RCC 7860 (cell line): Measurements from ENCODE around the gene THAP3.
"Not testable (repeated sequence)": the region's sequence is repeated elsewhere in the genome, so short reads cannot be mapped to it uniquely, and the experiment has no call there.

ENCODE experiments used
- DNase-seq: peaks from one replicate; pipeline ENCODE4 v3.0.0-alpha.2; 2015; ENCODE audit warnings: low spot score
- FAIRE-seq: peaks from 2 replicates; lab custom pipeline; 2012; peaks lifted over from hg19 to GRCh38; lab: Jason Lieb, UNC

The THAP3 gene

DNA sequence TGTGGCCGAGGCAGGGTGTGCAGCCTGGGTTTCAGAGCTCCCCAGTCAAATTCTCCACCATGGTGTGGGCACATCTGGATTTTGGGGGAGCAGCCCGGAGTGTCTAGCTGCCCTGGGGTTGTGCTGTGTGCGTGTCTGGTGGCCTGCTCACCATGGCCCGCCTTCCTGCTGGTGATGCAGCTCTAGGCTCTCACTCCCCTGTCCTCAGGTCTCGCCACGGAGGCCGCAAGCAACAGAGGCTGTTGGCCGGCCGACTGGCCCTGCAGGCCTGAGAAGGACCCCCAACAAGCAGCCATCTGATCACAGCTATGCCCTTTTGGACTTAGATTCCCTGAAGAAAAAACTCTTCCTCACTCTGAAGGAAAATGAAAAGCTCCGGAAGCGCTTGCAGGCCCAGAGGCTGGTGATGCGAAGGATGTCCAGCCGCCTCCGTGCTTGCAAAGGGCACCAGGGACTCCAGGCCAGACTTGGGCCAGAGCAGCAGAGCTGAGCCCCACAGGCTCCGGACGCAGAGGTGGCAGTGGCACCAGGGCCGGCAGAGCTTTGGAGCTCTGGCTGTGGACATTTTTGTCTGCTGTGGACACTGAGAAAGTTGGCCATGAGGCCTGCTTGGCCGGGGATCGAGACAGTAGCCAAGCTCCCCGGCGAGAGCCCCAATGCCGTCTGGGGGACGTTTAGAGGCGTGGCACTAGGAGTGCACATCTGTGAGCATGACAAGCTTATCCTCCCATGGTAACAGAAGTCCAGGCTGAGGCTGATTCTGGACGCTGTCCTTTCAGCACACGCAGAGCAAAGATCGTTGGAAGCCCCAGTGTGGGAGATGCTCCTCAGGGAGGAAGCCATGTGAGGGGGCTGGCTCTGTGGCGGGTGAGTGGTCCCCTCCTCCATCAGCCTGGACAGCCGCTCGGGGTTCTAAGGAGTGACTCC, 8.2 kb downstream of the THAP3 start:
- FAIRE-seq (no peak), DNase-seq (no peak)

DNA sequence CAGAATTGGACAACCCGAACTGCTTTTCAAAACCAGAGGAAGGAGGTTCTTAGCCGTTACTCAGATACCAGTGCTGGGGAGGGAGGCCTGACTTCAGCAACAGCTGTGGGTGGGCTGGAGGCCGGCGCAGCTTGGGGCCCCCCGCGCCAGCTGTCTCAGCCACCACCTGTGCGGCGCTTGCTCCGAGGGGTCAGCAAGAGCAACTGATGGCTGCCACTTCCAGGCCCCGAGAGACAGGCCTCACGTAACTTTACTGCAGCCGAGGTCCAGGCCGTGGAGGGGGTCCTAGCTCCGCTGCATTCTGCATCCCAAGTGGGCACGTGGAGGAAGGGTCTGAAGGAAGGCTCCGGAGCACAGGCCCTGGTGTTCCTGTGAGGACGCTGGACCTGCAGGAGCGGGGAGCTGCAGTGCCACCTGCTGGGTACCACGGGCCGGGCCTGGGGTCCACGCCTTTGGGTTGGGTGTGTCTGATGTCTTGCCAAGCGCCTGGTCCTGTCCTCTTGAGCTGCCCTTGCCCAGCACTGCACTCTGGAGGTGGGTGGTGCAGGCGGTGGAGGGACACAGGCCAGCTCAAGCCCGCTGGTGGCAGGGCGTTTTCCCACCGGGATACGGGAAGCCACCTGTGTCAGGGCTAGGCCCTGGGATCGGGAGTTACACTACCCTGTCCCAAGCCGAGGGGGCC, 9.8 kb downstream of the THAP3 start:
- DNase-seq (no peak), FAIRE-seq (no peak)

DNA sequence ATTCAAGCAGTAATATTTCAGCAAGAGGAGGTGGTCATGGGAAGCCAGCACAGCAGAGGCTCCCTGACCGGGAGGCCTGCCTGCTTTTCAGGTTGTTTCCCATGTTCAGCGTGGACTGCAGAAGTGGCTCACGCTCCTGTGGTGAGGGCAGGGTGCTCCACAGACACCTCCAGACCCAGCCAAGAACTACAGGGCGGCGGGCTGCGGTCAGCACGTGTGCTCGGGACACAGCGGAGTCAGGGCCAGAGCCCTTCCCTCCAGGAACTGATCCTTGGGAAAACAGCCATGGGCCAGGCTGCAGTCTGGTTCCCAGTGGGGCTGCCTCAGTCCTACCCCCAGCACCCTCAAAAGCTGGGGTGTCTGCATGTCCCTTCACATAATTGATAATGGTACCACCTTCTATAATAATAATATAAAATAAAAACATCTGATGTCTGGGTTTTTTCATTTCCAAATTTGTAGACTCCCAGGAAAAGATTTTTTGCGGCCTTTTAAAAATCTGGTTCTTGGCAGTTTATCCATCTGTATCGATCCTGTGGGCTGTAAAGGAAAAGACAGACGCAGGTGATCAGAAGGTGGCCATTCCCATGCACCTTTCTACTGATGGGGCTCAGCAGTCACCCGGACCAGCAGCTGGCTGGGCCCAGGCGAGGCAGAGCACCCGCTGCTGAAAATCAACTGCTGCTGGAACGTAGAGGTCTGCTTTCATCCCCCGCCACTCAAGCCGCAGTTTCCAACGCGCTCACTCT, 10.7 kb downstream of the THAP3 start:
- DNase-seq (no peak), FAIRE-seq (no peak)

DNA sequence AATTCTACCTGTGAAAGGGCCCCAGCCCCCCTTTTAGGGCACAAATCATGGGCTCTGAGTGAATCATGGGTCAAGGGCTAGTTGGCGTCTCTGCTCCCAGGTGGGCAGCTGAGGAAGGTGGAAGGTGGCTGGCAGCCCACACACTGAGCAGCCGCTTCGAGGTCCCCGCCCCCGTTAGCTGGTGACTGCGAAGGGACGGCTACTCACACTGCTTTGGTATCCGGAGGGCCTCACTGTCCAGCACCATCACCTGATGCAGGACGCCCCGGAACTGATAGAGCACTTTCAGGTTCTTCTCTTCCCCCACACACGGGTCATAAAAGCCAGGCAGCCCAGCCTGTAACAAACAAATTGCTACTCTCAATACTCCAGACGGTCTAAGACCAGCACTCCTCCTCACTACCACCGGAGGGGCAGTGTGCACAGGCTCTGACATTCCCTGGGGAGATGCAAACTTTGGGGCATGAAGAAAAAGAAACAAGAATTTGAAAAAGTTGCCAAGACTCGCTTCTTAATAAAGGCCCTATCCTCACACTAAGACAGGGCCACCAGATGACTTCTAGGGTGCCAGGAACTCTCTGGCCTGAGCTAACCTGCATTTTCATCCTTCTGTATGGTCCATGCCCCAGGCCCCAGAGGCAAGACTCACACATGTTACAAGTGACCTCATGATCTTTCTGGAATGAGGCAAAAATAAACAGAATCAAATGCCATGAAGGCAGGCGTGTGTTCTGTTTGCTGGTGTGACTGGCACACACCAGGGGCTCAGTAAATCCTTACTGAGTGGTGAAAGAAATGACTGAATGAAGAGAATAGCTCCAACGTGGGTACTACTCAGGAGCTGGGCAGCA, 11.5 kb downstream of the THAP3 start:
- no peak for DNase-seq
- FAIRE-seq = no peak

DNA sequence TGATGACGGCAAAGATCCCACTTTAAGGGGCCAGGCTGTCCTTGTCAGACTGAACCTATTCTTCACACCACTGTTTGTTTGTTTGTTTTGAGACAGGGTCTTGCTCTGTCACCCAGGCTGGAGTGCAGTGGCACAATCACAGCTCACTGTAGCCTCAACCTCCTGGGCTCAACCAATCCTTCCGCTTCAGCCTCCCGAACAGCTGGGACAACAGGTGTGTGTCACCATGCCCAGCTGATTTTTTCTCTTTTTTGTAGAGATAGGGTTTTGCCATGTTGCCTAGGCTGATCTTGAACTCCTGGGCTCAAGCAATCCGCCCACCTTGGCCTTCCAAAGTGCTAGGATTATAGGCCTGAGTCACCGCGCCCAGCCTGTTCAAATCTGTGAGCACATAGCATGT, 12.1 kb downstream of the THAP3 start:
- not testable (repeated sequence) for DNase-seq

DNA sequence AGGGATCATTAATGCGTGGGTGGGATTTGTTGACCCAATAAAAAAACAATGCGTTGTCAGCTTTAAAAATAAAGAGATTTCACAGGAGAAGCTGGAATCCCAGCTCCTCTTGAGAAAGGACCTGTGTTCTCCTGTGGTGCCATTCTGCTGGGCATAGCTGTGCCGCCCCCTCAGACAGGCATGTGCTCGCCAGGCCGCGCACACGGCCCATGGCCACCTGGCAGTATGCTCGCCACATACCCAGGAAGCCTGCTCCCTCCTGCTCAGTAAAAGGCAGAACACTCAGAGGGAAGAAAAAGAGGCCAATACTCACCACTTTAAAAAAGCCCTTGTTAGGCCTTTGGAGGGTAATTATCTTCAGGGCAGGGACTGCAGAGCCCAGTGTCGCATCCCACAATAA, 13.1 kb downstream of the THAP3 start:
- no peak for FAIRE-seq
- DNase-seq = no peak

More for the DNA sequence above, 12.1 kb downstream of the THAP3 start:
- FAIRE-seq = not testable (repeated sequence)

DNA sequence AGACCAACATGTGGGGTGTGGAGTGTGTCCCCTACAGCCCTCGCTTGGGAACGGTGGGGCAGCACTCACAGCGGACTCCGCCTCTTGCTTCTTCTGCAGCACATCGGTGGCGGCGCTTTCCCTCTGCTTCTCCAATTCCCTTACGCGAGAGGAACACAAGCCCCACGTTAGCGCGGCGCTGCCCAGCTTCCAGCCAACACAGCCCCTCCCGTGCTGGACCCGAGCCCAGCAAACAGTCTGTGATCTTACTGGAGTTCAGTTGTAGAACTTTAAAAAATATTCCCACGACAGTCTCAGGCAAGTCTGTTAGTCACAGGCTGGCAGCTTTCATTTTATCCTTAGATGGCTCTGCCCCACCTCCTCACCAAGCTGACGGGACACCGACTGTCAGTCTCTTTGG, 13.6 kb downstream of the THAP3 start:
- no peak for FAIRE-seq
- DNase-seq = no peak

DNA sequence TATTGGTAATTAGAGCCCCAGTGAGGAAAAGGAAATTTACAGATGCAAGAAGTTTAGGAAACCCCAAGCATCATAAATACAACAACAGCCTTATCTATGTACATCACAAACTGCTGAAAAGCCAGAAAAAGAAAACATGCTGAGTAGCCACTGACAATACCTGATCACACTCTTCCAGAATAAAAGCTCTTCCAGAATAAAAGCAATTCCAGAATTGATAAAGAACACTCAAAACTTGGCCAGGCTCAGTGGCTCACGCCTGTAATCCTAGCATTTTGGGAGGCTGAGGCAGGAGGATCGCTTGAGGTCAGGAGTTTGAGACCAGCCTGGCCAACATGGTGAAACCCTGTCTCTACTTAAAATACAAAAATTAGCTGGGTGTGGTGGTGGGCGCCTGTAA, 16.2 kb downstream of the THAP3 start:
- not testable (repeated sequence) for DNase-seq, FAIRE-seq

DNA sequence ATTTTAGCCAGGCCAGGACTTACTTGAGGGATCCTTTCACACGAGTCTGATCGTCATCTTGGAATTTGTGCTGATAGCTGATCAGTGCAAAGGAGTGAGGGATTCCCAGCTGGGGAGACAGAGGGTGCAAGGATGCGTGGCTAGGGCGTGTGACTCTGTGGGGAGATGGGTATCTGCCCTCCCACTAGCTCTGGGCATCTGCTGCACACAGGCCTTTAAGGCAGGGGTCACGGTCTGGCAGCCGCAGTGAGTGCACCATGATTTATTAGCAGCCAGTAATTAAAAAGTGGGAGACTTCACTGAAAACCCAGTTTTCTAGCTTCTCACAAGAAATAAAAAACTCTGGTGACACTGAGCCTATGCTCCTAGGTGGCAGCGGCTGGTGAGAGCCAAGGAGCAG, 20.4 kb downstream of the THAP3 start:
- DNase-seq (no peak), FAIRE-seq (no peak)

DNA sequence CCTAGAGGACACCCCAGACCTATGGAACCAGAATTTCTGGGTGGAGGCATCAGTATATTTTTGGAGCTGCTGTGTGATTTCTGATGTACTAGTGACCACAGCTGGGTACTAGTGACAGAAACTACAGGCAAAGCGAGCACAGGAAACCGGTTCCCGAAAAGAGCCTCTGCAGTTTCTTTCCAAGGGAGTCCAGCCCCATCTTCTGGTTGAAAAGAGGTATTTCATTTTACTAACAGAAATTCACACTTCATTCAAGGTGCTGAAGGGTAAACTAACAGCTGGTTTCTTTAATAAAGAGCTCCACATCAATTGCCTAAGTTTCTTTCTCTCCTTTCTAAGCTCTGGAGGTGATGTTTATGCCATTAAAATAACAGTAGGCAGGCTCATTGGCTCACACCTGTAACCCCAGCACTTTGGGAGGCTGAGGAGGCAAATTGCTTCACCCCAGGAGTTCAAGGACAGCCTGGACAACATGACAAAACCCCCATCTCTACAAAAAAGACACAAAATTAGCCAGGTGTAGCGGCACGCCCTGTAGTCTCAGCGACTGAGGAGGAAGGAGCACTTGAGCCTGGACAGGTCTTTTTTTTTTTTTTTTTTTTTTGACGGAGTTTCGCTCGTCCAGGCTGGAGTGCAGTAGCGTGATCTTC, 22.0 kb downstream of the THAP3 start:
- peak; percentile 12 for DNase-seq
- FAIRE-seq = no peak

DNA sequence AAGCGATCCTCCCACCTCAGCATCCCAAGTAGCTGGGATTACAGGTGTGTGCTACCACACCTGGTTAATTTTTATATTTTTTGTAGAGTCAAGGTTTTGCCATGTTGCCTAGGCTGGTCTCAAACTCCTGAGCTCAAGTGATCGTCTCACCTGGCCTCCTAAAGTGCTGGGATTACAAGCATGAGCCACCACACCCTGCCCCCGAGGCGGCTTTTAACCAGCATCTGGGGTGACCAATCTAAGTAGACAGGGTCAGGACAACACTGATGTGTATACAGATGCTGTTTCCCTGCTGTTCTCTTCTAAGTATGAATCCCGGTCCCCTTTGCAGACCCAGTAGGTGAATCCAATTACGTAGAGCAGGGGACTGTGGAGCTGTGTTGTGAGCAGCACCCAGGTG, 23.9 kb downstream of the THAP3 start:
- DNase-seq (no peak), FAIRE-seq (no peak)

DNA sequence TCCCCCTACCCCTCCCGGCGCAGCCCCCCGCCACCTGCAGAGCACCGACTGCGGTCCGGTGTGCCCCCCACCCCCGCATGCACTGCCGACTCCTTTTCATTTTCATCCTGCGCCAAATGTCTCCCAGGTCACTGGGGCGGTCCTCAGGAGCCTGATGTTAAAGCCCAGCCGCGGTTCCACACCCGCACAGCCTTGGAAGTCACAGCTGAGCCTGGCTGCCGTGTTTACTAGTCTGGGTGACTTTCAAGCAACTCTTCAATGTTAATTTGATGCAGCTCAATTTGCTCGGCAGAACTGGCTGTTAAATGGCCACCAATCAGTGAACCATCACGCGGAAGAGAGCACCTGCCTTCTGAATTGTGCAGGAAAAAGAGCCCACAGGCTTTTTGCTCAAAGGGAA, 27.2 kb downstream of the THAP3 start:
- FAIRE-seq = no peak
- DNase-seq = no peak

DNA sequence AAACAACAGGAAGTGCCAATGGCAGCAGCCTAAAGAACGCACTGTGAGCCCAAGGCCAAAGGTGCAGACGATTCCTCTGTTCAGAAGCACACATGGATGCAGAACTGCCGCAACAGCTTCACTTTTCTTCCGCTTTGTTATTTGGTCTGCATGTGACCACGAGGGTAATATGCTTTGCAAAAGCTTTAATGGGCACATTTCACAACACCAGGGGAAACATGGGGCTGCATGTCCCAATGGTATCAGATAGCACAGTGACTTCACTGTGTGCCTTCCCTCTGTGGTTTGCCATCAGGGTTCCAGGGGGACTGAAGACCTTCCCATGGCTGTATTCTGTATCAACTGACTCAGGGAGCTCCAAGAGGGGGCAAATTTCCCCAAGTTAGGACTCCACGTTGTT, 28.3 kb downstream of the THAP3 start:
- DNase-seq (no peak), FAIRE-seq (no peak)

DNA sequence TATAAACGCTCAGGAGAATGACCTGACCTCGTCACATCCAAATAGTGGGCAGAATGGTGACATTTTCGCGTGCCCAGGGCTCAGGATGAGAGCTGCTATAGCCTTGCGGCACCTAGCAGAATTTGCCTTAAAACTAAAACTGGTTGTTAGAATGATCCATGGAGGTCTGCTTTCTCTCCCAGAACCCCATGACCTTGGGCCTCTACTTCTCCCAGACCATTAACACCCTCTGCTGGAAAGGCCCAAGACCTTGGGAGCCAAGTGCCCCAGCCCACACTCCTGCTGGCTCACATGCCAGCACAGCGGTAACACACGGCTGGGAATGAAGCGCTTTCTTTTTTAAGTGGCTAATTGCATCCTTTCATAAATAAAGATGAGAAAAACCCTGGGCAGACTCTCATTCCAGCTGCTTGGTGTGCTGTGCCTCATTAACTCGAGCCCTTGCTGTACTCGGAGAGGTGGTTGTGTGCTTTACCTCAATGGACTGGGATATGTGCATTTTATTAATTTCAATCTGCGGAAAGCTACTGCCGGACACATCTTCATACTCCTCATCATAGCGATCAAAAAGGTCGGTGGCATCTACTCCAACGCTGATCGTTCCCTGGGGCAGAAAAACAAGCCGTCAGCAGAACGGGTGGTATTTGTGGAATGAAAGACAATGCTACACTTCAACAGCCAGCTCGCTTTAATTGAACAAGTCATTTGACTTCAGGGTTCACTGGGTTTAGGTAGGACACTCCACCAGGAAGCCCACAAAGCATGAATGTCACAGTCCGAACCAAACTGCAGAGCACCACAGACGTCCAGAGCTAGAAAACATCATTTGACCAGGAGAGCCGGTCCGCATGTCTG, 29.0 kb downstream of the THAP3 start:
- no peak for FAIRE-seq
- DNase-seq = no peak

DNA sequence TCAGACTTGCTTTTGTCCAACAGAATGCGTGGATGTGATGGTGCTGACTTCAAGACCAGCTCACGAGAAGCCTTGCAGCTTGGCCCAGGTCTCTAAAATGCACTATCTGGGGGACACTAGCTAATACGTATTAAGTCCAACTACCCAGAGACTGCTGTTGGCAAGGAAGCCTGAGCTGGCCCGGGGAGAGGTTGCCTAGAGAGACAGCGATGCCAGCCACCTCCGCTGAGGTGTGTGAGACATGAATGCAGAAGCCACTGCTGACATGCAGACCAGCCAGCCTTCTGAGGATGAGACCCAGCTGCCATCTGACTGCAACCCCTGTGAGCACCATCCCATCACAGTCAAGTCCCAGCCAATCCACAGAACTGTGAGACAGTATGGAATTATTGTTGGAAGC, 32.5 kb downstream of the THAP3 start:
- FAIRE-seq (no peak), DNase-seq (no peak)

DNA sequence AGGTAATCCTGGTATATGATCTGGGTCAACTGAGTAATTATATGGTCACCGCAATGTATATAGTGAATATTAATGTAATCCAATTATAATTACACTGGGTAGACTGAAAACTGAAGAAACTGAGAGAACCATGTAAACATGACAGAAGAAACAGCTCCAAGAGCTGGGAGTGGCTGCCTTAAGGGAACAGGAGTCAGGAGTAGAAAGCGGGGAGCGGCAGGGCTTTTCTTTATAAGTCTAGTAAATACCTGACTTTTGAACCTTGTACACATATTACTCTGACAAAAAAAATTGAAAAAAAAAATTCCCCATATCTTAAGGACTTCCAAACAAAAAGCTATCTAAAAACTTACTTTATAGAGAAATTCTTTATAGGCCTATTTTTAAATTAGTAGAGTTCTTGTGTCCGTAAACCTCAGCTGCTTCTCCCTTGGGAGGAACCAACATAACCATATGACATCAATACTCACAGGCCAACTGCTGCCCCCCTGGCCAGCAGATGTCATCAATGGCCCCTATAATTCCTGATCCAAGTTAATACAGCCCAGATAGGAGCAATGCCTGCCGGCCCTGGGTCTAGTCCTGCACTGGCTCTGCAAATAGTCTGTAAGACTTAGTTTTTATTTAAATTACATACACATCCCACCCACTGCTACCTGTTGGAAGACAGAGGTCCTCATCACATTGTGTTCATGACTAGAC, 33.8 kb downstream of the THAP3 start:
- DNase-seq (no peak), FAIRE-seq (no peak)

DNA sequence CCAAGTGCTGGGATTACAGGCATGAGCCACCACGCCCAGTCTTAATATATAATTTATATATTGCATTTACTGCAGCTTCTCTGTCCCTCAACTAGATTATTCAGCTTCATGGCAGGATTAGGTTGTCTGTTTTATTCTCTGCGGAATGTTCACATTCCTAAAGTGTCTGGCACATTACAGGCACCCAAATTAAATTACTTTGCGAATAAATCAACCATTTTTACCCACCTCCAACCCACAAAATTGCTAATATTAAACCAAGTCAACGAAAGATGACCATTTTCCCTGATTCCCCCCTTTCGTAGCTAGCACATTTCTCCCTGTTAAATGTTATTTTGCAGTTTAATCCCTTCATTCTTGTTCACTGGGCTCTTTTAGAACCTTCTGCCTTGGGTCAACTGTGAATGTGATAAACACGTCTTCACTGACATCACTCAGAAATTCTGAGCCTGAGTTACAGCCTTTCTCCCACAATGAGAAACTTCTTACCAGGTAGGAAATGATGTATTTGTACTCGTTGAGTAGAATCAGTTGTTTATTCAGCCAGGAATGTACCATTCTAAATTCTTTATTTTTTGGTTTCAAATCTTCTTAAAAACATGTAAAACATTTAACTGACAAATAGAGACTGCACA, 35.9 kb downstream of the THAP3 start:
- FAIRE-seq = peak; percentile 77
- peak; percentile 28 for DNase-seq

DNA sequence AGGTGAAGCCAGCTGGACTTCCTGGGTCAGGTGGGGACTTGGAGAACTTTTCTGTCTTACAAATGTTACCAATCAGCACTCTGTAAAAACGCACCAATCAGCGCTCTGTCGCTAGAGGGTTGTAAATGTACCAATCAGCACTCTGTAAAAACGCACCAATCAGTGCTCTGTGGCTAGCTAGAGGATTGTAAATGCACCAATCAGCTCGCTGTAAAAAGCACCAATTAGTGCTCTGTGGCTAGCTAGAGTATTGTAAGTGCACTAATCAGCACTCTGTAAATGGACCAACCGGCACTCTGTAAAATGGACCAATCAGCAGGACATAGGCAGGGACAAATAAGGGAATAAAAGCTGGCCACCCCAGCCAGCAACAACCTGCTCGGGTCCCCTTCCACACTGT, 37.8 kb downstream of the THAP3 start:
- DNase-seq, FAIRE-seq: not testable (repeated sequence)
